Melanocyte of skin (primary cell): ENCODE results near the gene R3HDM4. TPM values are rescaled to one million over a fixed set of nuclear protein-coding genes. Genes with fewer than 3 reads are reported as not detected.

ENCODE experiments used
- small RNA-seq, 2 donors: library from RNA; depleted of rRNA; stranded (forward); fragments of <200 nt; gene quantifications; one replicate each; pipeline ENCODE3, GENCODE V24; 2012
- total RNA-seq, 2 donors: library from RNA; depleted of rRNA; stranded (reverse); fragments of >200 nt; gene quantifications; 2 replicates each; pipeline ENCODE4 v1.2.3, GENCODE V29; 2012

R3HDM4 gene
- total RNA-seq: 10 to 100 TPM; 20.6 to 23.3 TPM

GRCh38 chr19:913080-913748, at the start of gene R3HDM4:
Gene R3HDM4, minus strand, starts transcription at chr19:913219. Its CDS starts 62 bp downstream, at chr19:913157.

GRCh38 chr19:925526-926322, 12.7 kb upstream of the R3HDM4 start, which contains the start of gene ARID3A:
Gene ARID3A, plus strand, starts transcription at chr19:926035. Its CDS starts 3,494 bp downstream, at chr19:929529.

GRCh38 chr19:917323-918151, 4.5 kb upstream of the R3HDM4 start, which contains the start of gene KISS1R:
Gene KISS1R, plus strand, starts transcription at chr19:917333. Its CDS starts 170 bp downstream, at chr19:917503.

GRCh38 chr19:892894-893689, 19.9 kb downstream of the R3HDM4 start, which contains the start of the genes MED16 and RNU6-9:
Gene MED16, minus strand, starts transcription at chr19:893187. Its CDS starts 2,056 bp downstream, at chr19:891131.
Gene RNU6-9, plus strand, starts transcription at chr19:893484.

GRCh38 chr19:858868-859843, 53.9 kb downstream of the R3HDM4 start, which contains the start of gene CFD:
Gene CFD, plus strand, starts transcription at chr19:859664. Its CDS starts 26 bp downstream, at chr19:859690.

GRCh38 chr19:852136-853013, 60.6 kb downstream of the R3HDM4 start, which contains the start of gene ELANE:
Gene ELANE, plus strand, starts transcription at chr19:852303. Its CDS starts 26 bp downstream, at chr19:852329.

Small RNA genes lying within 50 kb of the gene (small RNA-seq; reads per million reads assigned to genes)
- gene RNU6-9: 7.0 to 71.3 reads per million in 2 donors

Other genes with a start within 250 kb of the R3HDM4 start
- gene FSTL3, start 236.8 kb downstream of the R3HDM4 start, total RNA-seq: 10 to 100 TPM; 18.6 to 54.0 TPM
- not detected for gene PRSS57, start 217.8 kb downstream of the R3HDM4 start, total RNA-seq
- 10 to 100 TPM in 1 of 2 donors, 1 to 10 TPM in 1; 6.0 to 10.3 TPM for gene PALM, start 204.3 kb downstream of the R3HDM4 start, total RNA-seq
- gene MISP, start 162.1 kb downstream of the R3HDM4 start, total RNA-seq: not detected
- gene PTBP1, start 115.8 kb downstream of the R3HDM4 start, total RNA-seq: 100 to 1,000 TPM; 124 to 198 TPM
- gene PLPPR3, start 91.3 kb downstream of the R3HDM4 start, total RNA-seq: under 1 TPM in 1 of 2 donors, not detected in 1; 0.33 TPM
- gene AZU1, start 85.4 kb downstream of the R3HDM4 start, total RNA-seq: not detected
- gene PRTN3, start 72.2 kb downstream of the R3HDM4 start, total RNA-seq: not detected
- gene ELANE, start 60.9 kb downstream of the R3HDM4 start, total RNA-seq: not detected
- gene CFD, start 53.6 kb downstream of the R3HDM4 start, total RNA-seq: under 1 TPM in 1 of 2 donors, not detected in 1; 1.00 TPM
- gene MED16, start 20.0 kb downstream of the R3HDM4 start, total RNA-seq: 10 to 100 TPM; 22.4 to 23.0 TPM
- gene RNU6-9, start 19.7 kb downstream of the R3HDM4 start, total RNA-seq: not detected
- not detected for gene KISS1R, start 4.1 kb upstream of the R3HDM4 start, total RNA-seq
- 10 to 100 TPM; 11.0 to 12.0 TPM for gene ARID3A, start 12.8 kb upstream of the R3HDM4 start, total RNA-seq
- 10 to 100 TPM; 60.6 to 65.3 TPM for gene WDR18, start 71.1 kb upstream of the R3HDM4 start, total RNA-seq
- gene GRIN3B, start 87.2 kb upstream of the R3HDM4 start, total RNA-seq: under 1 TPM in 1 of 2 donors, not detected in 1; under 0.01 TPM
- gene TMEM259, start 107.9 kb upstream of the R3HDM4 start, total RNA-seq: 100 to 1,000 TPM; 109 to 124 TPM
- gene RNU6-2, start 108.3 kb upstream of the R3HDM4 start, total RNA-seq: not detected
- 10 to 100 TPM; 22.0 to 48.6 TPM for gene CNN2, start 113.4 kb upstream of the R3HDM4 start, total RNA-seq
- 10 to 100 TPM in 1 of 2 donors, 1 to 10 TPM in 1; 9.0 to 14.8 TPM for gene ABCA7, start 126.9 kb upstream of the R3HDM4 start, total RNA-seq
- gene ARHGAP45, start 153.9 kb upstream of the R3HDM4 start, total RNA-seq: 1 to 10 TPM in 1 of 2 donors, under 1 TPM in 1; 0.69 to 4.0 TPM
- 100 to 1,000 TPM in 1 of 2 donors, 10 to 100 TPM in 1; 69.2 to 110 TPM for gene POLR2E, start 182.2 kb upstream of the R3HDM4 start, total RNA-seq
- 100 to 1,000 TPM; 109 to 195 TPM for gene GPX4, start 190.8 kb upstream of the R3HDM4 start, total RNA-seq